ENCODE measurements around the gene ATXN1. TPM values are rescaled to one million over a fixed set of nuclear protein-coding genes. Genes with fewer than 3 reads are reported as not detected.
"Not testable (repeated sequence)": the region's sequence is repeated elsewhere in the genome, so short reads cannot be mapped to it uniquely, and the experiment has no call there.

ATXN1 gene
- total RNA-seq, 1 donor from 2014 or later: 64.5 TPM

DNA sequence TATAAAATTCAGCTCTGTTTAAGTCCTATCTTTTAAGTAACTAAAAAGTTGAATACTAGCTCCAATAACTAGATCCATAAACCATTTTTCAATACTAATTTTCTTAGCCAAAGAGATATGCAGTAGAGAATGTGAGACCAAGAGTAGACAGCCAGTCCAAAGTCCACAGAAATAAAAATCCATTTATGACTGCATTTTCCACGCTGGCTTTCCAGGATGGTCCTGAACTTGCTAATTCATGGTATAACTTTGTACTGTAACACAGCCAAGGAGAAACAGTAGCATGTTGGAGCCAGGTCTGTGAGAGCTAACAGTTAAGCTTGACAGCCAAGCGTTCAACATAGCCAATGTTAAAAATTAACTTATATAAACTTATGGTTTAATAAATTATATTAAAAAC is 366.6 kb downstream of the ATXN1 start:
- TF ChIP-seq, protein P1, sequence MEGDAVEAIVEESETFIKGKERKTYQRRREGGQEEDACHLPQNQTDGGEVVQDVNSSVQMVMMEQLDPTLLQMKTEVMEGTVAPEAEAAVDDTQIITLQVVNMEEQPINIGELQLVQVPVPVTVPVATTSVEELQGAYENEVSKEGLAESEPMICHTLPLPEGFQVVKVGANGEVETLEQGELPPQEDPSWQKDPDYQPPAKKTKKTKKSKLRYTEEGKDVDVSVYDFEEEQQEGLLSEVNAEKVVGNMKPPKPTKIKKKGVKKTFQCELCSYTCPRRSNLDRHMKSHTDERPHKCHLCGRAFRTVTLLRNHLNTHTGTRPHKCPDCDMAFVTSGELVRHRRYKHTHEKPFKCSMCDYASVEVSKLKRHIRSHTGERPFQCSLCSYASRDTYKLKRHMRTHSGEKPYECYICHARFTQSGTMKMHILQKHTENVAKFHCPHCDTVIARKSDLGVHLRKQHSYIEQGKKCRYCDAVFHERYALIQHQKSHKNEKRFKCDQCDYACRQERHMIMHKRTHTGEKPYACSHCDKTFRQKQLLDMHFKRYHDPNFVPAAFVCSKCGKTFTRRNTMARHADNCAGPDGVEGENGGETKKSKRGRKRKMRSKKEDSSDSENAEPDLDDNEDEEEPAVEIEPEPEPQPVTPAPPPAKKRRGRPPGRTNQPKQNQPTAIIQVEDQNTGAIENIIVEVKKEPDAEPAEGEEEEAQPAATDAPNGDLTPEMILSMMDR (IDR thresholded peaks at IDR 0.05): no peak
- Mint-ChIP-seq H3K36me3 (ENCODE audit: low read depth) (no peaks in the 10 kb centered on the region), H3K4me3 (ENCODE audit: unreplicated experiment) (no peak overlapping the region), H3K4me1 (ENCODE audit: low read depth) (peaks cover 64% of the 10 kb centered on the region), H3K9me3 (ENCODE audit: low read depth) (no peaks in the 10 kb centered on the region), H3K27me3 (ENCODE audit: low read depth) (no peaks in the 10 kb centered on the region), H3K27ac (ENCODE audit: unreplicated experiment) (no peak overlapping the region)
- no peak for DNase-seq (ENCODE audit: low spot score)

DNA sequence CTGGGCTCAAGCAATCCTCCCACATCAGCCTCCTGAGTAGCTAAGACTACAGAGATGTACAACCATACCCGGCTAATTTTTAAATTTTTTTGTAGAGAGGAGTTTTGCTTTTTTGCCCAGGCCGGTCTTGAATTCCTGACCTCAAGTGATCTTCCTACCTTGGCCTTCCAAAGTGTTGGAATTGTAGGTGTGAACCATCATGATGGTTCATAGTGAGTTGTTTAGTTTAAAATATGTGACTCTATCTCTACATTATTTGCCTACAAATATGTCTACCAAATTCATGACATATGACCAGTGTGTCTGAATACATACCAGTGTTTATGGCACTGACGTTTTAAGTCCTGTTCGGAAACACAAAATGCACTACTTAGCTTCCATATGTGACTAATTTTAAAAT is 367.9 kb downstream of the ATXN1 start:
- no peaks in the 10 kb centered on the region for H3K27me3 Mint-ChIP-seq (ENCODE audit: low read depth)
- DNase-seq (ENCODE audit: low spot score): no peak
- no peaks in the 10 kb centered on the region for H3K9me3 Mint-ChIP-seq (ENCODE audit: low read depth)
- no peaks in the 10 kb centered on the region for H3K36me3 Mint-ChIP-seq (ENCODE audit: low read depth)
- H3K27ac Mint-ChIP-seq (ENCODE audit: unreplicated experiment): no peak overlapping the region
- peaks cover 53% of the 10 kb centered on the region for H3K4me1 Mint-ChIP-seq (ENCODE audit: low read depth)
- no peak overlapping the region for H3K4me3 Mint-ChIP-seq (ENCODE audit: unreplicated experiment)
- TF ChIP-seq, protein P1 (IDR thresholded peaks at IDR 0.05): no peak

DNA sequence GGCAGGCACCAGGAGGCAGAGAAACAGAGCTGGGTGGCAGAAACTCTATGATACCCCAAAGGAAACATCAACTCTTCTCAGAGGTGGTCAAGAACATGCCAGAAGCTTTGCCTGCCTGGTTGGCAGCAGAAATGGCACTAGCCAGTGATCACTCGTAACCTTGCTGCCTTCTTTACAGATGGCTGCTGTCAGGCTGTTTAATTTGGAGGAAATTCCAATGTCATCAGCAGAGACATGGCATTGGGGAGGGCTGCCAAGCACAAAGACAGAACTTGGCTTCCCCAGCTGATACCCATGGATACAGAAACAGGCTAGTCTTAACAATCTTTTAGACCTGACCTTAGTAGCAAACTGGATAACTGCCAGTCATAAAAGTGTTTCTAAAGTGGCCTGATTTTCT is 369.2 kb downstream of the ATXN1 start:
- Mint-ChIP-seq H3K27ac (ENCODE audit: unreplicated experiment) (peak overlapping the region; percentile 94), H3K27me3 (ENCODE audit: low read depth) (no peaks in the 10 kb centered on the region), H3K4me3 (ENCODE audit: unreplicated experiment) (no peak overlapping the region), H3K9me3 (ENCODE audit: low read depth) (no peaks in the 10 kb centered on the region), H3K36me3 (ENCODE audit: low read depth) (no peaks in the 10 kb centered on the region), H3K4me1 (ENCODE audit: low read depth) (peaks cover 43% of the 10 kb centered on the region)
- no peak for DNase-seq (ENCODE audit: low spot score)
- TF ChIP-seq, protein P1 (IDR thresholded peaks at IDR 0.05): peak; percentile 16

DNA sequence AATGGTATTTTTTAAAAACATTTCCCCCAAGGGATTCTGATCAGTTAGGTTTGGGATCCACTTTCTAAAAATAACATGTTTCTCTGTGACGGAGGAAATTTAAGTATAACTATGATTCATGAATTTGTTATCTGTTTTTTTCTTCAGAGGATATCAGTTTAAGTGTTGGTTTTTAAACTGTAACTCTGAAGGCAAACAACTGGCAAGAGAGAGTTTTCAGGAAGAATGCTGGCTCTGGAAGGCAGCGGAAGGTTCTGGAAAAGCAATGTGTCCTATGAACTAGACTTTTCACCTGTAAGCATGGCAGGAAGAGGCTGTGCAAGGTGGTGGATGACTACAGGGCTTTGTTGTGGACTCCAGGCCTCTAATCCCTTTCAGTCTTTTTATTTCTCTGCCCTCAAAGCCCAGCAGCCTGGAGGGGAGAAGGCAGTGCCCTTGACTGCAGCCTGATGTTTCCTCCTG is 369.8 kb downstream of the ATXN1 start:
- no peak overlapping the region for H3K4me3 Mint-ChIP-seq (ENCODE audit: unreplicated experiment)
- peak overlapping the region; percentile 94 for H3K27ac Mint-ChIP-seq (ENCODE audit: unreplicated experiment)
- H3K4me1 Mint-ChIP-seq (ENCODE audit: low read depth): peaks cover 39% of the 10 kb centered on the region
- no peaks in the 10 kb centered on the region for H3K9me3 Mint-ChIP-seq (ENCODE audit: low read depth)
- H3K36me3 Mint-ChIP-seq (ENCODE audit: low read depth): no peaks in the 10 kb centered on the region
- no peak for DNase-seq (ENCODE audit: low spot score)
- no peaks in the 10 kb centered on the region for H3K27me3 Mint-ChIP-seq (ENCODE audit: low read depth)
- TF ChIP-seq, protein P1 (IDR thresholded peaks at IDR 0.05): no peak

DNA sequence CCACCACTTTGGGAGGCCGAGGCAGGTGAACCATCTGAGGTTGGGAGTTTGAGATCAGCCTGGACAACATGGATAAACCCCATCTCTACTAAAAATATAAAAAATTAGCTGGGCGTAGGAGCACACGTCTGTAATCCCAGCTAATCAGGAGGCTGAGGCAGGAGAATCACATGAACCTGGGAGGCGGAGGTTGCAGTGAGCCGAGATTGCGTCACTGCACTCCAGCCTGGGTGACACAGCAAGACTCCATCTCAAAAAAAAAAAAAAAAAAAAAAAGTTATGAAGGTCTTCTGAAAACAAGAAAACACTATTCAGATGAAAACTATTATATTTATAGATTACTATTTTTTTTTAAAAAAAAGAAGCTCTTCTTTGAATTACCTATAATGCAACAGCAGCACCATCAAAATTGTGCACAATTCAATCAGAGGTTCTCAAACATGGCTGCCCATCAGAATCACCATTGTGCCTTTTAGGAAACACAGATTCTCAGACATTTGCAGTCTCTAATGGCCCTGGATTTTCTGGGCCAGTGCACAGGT is 370.3 kb downstream of the ATXN1 start:
- not testable (repeated sequence) for H3K4me3 Mint-ChIP-seq (ENCODE audit: unreplicated experiment); H3K27me3 Mint-ChIP-seq (ENCODE audit: low read depth); H3K9me3 Mint-ChIP-seq (ENCODE audit: low read depth); DNase-seq (ENCODE audit: low spot score); H3K36me3 Mint-ChIP-seq (ENCODE audit: low read depth)
- Mint-ChIP-seq H3K27ac (ENCODE audit: unreplicated experiment) (peak overlapping the region; percentile 94), H3K4me1 (ENCODE audit: low read depth) (peaks cover 42% of the 10 kb centered on the region)

DNA sequence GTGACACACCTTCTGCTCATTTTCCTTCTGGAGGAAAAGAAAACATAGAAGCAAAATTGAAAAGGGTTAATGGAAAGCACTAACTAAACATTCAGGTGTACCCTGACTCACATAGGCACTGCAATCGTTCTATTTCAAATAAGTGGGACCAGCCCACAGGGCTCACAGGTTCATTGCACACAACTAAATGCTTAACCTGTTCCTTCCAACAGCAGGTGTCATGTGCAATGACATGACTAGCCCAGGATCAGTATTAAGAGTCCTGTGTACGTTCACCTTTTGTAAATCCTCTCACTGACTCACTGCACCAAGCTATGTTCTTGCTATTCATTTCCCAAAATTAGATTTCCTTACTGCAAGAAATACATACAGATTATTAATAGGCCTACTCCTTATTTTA is 371.6 kb downstream of the ATXN1 start:
- H3K27ac Mint-ChIP-seq (ENCODE audit: unreplicated experiment): no peak overlapping the region
- H3K9me3 Mint-ChIP-seq (ENCODE audit: low read depth): no peaks in the 10 kb centered on the region
- H3K4me3 Mint-ChIP-seq (ENCODE audit: unreplicated experiment): no peak overlapping the region
- TF ChIP-seq, protein P1 (IDR thresholded peaks at IDR 0.05): no peak
- peaks cover 45% of the 10 kb centered on the region for H3K4me1 Mint-ChIP-seq (ENCODE audit: low read depth)
- no peak for DNase-seq (ENCODE audit: low spot score)
- no peaks in the 10 kb centered on the region for H3K27me3 Mint-ChIP-seq (ENCODE audit: low read depth)
- peaks cover 3% of the 10 kb centered on the region for H3K36me3 Mint-ChIP-seq (ENCODE audit: low read depth)

All from chondrocyte (in vitro differentiated cells).